Activated naive CD4-positive, alpha-beta T cell treated with anti-CD3 and anti-CD28 coated beads, Interleukin-2, amount 50 U/mL, for 72 hours (primary cell): ENCODE data around the gene AUH. TPM values are rescaled to one million over a fixed set of nuclear protein-coding genes. Genes with fewer than 3 reads are reported as not detected.

Experiments
- ATAC-seq, 2 donors: fragments of 150-1000 bp; cut with Tn5 transposase; 2 replicates each; pipeline ENCODE4 v1.10.0; 2021; ENCODE audit warnings: mild to moderate bottlenecking in 2 of 2, moderate library complexity in 2 of 2
- DNase-seq, 2 donors: peaks; one replicate each; pipeline ENCODE4 v3.0.0; 2021 to 2022; ENCODE audit warnings: low spot score in 2 of 2
- H3K27ac Mint-ChIP-seq, 2 donors: one replicate each; pipeline ENCODE4 v1.8.0; 2022; ENCODE audit warnings: mild to moderate bottlenecking in 2 of 2, mixed read lengths in 2 of 2
- H3K36me3 Mint-ChIP-seq, 2 donors: one replicate each; pipeline ENCODE4 v1.8.0; 2022; ENCODE audit warnings: mixed read lengths in 2 of 2
- H3K9me3 Mint-ChIP-seq, 2 donors: one replicate each; pipeline ENCODE4 v1.8.0; 2022; ENCODE audit warnings: mixed read lengths in 2 of 2
- total RNA-seq, 2 donors: library from RNA; stranded (reverse); gene quantifications; one replicate each; pipeline ENCODE4 v1.2.3, GENCODE V29; 2022

The AUH gene, protein sequence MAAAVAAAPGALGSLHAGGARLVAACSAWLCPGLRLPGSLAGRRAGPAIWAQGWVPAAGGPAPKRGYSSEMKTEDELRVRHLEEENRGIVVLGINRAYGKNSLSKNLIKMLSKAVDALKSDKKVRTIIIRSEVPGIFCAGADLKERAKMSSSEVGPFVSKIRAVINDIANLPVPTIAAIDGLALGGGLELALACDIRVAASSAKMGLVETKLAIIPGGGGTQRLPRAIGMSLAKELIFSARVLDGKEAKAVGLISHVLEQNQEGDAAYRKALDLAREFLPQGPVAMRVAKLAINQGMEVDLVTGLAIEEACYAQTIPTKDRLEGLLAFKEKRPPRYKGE
- total RNA-seq, result 10 to 100 TPM; 24.1 to 39.7 TPM

DNA sequence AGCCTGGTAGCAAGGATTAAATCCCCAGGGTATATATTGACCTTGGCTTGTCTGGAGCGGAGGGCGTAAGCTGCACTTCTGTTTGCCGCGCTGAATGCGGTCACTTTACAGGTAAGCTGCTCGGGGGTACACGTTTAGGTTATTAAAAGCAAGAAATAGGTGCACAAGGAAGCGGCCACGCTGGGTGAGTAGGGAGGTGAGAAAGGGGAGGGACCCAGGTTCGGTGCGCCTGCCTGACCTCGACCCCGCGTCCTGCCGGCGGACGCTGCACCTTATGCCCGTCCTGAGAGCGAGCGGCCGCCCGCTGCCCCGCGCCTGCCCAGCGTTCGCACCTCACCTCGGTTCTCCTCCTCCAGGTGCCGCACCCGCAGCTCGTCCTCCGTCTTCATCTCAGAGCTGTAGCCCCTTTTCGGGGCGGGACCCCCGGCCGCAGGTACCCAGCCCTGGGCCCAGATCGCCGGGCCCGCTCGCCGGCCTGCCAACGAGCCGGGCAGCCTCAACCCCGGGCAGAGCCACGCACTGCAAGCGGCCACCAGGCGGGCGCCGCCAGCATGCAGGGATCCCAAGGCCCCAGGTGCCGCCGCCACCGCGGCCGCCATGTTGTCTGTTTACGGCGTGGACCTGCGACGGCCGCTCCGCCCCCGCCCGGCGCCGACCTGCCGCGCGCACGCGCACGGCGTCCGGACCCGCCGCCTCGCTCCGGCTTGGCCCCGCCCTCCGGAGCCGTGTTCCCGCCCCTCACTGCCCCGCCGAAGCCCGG, at the start of gene AUH:
Gene AUH (minus strand): TSS at position 628 of the 760 bp plus-strand sequence. CDS start 29 bp downstream, at position 599.
- Mint-ChIP-seq H3K36me3 (peaks cover 14 to 30% of the 10 kb centered on the region in 2 donors), H3K27ac (peak within 1 kb of the TSS; percentile 89 to 96), H3K9me3 (peaks cover 0 to 5% of the 10 kb centered on the region in 2 donors)
- ATAC-seq, result peak; percentile 78 to 82
- DNase-seq, result peak; percentile 91 to 92

DNA sequence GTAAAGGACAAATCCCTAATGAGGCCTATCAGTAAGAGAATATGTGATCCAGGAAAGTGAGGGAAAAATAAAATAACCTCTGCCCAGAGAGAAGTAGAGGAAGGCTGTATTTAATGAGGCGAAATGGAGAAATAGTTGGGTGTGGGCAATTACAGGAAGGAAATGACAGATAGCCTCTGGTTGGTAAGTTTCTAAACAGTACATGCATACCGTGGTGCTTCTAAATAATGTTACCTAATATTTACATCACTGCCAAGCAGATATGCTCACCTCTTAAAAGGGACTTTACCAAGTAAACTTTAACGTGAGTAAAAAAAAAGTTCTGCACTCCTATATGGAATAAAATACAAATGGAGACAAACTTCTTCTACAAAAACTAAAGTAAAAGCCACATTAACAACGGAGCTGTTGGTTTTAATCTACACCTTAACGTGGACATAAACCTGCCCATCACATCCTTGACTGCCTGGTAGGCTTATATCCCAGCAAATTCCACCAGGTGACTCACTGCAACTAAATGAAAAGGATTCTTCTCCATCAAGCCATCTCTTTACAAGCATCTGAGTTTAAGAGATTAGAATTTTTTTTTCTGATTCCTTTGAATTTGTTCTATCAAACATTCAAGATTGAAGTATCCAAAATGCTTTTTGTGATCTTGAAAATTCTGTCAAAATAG, 49.5 kb upstream of the AUH start:
- DNase-seq (no peak), ATAC-seq (no peak)
- no peaks in the 10 kb centered on the region for H3K9me3 Mint-ChIP-seq
- H3K36me3 Mint-ChIP-seq, result peaks cover 32 to 53% of the 10 kb centered on the region in 2 donors
- H3K27ac Mint-ChIP-seq, result no peak overlapping the region

DNA sequence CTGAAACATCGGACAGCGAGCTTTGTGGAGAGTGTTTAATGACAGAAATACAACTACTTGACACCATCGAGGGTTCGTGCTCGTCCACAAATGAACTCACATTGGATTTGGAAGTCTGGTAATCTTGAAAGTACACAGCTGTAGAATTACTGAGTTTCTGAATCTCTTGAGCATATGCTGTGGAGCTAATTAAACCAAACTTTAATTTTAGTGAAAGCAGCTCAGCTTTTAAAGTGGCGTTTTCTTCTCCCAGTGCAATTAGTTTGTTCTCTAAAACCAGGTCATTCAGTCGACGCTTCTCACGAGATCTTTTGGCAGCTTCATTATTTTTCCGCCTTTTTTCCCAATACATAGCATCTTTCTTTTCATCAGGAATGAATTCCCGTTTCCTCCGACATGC, 48.4 kb upstream of the AUH start:
- no peak for ATAC-seq
- Mint-ChIP-seq H3K36me3 (peaks cover 32 to 53% of the 10 kb centered on the region in 2 donors), H3K27ac (no peak overlapping the region), H3K9me3 (no peaks in the 10 kb centered on the region)
- DNase-seq, result no peak

DNA sequence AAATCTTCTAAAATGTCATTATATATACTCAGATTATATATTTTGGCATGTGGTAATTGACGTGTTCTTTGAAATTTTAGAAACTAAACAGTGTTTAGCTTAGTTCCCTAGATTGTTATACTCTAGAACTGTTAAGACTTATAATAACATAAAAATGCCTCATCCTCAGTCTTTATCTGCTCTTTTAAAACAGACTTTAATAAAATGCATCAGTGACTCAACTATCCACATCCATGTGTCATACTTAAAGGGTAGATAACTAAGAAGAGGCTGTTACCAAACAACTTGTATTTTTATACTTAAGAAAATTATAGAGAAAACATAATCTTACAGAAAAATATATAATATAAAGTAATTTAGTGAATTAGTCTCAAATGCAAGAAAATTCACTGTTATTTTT, 46.8 kb upstream of the AUH start:
- ATAC-seq (no peak), DNase-seq (no peak)
- Mint-ChIP-seq H3K9me3 (no peaks in the 10 kb centered on the region), H3K36me3 (peaks cover 32 to 36% of the 10 kb centered on the region in 2 donors), H3K27ac (no peak overlapping the region)

DNA sequence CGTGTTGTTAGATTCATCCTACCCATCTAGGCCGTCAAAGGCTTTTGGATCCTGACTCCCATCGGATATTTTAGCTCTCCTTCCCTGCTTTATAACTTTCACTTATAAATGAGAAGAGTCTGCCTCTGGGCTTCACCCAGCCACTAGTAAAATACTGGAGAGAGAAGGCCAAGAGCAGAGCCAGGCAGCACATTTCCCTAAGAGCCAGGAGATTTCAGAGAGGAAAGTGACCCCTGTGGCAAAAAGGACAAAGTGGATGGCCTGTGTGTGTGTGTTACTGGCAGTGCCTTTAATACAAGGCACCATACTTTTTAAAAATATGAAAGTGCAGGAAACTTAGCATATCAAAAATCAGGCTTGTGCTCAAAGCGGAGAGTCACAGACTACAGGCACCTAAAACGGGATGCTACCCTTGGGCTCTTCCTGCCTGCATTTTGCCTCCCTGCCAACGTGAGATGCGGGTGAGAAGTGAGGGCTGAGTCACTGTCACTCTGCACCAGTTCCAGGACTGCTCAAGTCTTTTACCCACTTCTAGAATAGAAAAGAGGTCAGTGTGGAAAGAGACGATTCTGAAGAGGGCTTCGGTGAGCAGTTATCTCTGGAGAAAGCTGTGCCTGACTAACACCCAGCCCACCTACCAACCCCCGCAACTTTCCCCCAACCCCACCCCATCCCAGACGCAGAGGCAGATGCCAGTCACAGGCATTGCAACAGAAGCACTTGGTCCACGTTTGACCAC, 46.0 kb upstream of the AUH start:
- Mint-ChIP-seq H3K27ac (no peak overlapping the region), H3K36me3 (peaks cover 32 to 35% of the 10 kb centered on the region in 2 donors), H3K9me3 (no peaks in the 10 kb centered on the region)
- DNase-seq (no peak), ATAC-seq (peak in 1 of 2 donors; percentile 15)

DNA sequence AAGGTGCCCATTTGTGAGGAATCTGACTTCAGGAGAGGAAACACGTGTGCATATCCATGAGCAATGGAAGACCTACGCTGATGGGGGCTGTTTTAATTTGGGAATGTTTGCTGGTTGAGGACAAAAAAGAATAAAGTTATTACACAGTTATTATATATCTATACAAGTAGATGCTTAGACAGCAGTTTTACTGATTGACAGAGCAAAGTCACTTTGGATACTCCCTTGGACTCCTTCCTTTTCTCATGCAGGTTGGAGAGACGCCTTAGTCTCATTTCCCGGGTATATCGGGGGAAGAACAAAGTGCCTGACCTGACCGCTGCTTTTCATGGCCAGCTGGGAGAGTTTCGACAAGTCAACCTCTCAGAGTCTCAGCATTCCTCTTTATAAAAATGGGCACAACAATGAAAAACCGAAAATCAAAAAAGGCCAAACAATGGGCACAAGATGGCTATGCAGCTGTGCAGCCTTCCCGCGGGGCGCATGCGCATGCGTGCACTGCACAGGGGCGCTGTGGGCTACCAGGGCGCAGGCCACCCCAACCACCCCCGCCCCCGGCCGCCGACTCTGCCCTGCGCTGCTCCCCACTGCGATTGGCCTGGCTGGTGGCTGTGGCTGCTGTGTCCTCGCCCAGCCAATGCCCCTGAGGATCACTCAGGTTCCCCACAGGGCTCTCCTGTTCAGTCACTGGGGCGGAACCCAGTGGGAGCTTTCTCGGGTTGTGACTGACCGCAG, 43.8 kb upstream of the AUH start:
- peak; percentile 26 for ATAC-seq
- peaks cover 21 to 28% of the 10 kb centered on the region in 2 donors for H3K36me3 Mint-ChIP-seq

DNA sequence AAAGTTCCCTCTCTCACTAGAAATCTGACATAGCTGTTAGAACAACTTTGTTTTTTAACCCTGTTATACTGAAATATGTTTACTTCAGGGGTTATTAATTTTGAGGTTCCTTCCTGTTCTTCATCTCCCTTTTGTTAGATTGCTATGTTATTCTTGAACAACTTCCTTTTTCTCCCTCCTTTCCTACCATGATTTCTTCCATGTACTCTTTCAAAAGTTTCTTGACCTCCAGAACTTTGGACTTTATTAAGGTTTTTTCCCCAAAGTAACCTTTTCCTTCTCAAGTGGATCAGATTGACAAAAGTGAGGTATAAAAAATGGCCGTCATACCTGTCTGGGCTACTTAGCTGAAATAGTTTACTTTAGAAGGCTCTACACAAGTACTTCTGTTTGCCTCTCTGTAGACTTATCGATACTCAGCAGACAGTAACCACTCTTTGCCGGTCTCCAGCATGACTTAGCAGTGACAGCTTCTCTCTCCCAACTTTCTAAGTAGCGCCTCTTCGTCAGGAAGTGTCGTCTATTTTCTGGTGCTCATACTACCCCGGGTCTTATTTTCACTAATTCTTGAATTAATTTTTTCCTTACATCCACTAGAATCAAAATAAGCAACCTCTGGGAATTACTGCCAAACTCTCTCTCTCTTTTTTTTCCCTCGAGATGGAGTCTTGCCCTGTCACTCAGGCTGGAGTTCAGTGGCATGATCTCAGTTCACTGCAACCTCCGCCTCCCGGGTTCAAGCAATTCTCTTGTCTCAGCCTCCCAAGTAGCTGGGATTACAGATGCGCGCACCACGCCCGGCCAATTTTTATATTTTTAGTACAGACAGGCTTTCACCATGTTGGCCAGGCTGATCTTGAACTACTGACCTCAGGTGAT, 42.2 kb upstream of the AUH start:
- DNase-seq, result no peak
- peak overlapping the region in 1 of 2 donors; percentile 1 for H3K27ac Mint-ChIP-seq
- peaks cover 7 to 14% of the 10 kb centered on the region in 2 donors for H3K36me3 Mint-ChIP-seq
- ATAC-seq, result no peak
- no peaks in the 10 kb centered on the region for H3K9me3 Mint-ChIP-seq

More for the DNA sequence above, 43.8 kb upstream of the AUH start:
- Mint-ChIP-seq H3K27ac (peak overlapping the region in 1 of 2 donors; percentile 38), H3K9me3 (no peaks in the 10 kb centered on the region)
- DNase-seq, result no peak

DNA sequence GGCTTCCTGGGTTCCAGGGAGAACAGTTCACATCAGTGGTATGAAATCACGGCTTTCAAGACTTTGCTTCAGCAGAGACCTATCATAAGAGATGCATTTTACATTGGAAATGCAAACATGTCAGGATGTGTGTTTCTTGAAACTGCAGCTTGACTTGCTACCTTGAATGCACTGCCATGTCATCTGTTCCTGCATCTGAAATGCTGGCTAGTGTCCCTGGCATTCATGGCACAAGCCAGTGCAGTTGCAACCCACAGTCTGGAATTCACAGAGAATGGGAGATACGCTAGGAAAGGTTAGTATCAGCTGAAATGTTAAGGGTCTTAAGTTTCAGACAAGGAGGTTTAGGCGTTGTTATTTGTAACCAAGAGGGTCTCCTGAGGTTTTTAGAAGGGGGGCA, 37.2 kb upstream of the AUH start:
- no peaks in the 10 kb centered on the region for H3K9me3 Mint-ChIP-seq
- no peak for ATAC-seq

DNA sequence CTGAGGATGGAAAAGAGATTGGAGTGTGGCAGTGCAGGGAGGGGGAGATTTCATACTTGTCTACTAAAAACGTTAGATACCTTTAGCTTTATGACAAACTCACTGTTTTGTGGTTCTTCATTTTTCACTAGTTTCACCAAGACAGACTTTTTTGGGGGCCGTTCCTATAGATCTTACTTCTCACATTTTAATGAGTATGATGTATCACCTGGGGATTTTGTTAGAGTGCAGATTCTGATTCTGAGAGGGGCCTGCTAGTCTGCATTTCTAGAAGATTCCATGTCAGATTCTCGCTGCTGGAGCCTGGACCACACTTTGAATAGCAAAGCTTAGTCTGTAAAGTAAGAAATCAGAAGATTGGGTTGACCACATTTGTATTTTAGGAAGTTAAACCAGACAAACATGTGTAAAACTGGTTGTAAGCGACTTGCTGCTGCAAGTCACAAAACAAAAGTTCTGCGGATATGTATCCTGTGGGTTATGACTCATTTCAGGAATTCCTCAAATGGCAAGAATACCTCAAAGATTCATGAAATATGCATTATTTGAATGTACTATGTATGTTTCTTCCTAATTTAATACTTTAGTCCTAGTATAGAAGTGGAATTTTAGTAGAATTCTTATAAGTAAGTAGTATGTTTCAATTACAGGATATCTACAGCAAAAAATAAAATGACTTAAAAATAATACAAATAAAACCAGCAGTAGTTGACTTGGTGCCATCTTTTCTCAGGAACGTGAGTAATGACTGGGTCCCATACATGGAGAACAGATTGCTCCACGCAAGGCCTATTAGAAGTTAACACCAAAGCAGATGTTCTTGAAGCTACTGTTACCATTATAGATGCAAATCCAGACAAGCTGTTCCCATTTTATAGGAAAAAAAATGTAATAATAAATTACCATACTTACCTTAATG, 34.1 kb upstream of the AUH start:
- peak in 1 of 2 donors; percentile 31 for DNase-seq
- peak overlapping the region; percentile 63 to 65 for H3K27ac Mint-ChIP-seq
- H3K9me3 Mint-ChIP-seq, result no peaks in the 10 kb centered on the region
- H3K36me3 Mint-ChIP-seq, result no peaks in the 10 kb centered on the region
- ATAC-seq, result peak; percentile 78 to 87

More for the DNA sequence above, 37.2 kb upstream of the AUH start:
- Mint-ChIP-seq H3K27ac (no peak overlapping the region), H3K36me3 (no peaks in the 10 kb centered on the region)
- no peak for DNase-seq

DNA sequence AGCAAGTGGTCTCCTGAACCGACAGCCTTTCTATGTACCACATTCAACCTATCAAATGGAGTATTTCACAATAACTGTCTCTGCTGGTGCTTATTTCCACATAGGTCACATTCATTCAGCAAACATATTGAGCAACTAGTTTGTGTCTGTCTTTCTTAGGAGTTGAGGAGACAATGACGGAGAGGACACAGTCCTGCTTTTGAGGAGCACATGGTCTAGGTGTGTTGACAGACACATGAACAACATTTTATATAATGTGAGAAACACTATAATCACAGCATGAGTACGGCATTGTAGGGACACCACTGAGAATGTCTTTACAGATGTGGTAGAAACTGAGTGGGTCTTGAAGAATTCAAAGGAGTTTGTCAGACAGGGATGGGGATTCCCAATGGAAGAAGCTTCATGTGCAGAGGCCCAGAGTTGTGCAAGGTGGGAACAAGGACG, 33.4 kb upstream of the AUH start:
- Mint-ChIP-seq H3K27ac (peak overlapping the region; percentile 6 to 63), H3K9me3 (no peaks in the 10 kb centered on the region), H3K36me3 (no peaks in the 10 kb centered on the region)
- ATAC-seq, result peak; percentile 51 to 63
- DNase-seq, result peak in 1 of 2 donors; percentile 7

DNA sequence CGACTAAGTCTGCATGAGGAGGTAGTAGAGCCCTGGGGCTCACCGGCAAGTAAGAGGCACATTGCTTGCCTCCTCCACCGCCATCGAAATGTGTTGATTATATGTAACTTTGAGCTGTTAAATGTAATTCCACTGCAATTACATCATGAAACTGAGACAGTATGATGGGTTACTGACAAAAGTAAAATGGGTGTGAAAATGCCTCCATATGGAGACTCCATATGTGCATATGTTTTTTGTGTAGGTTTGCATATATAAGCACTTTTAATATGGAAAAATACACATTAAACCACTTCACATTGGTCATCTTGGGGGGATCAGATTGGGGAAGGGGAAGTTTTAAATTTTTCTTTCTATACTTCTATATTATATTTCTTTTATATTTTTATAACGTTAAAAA, 32.1 kb upstream of the AUH start:
- Mint-ChIP-seq H3K9me3 (no peaks in the 10 kb centered on the region), H3K36me3 (no peaks in the 10 kb centered on the region), H3K27ac (no peak overlapping the region)
- ATAC-seq (no peak), DNase-seq (no peak)

DNA sequence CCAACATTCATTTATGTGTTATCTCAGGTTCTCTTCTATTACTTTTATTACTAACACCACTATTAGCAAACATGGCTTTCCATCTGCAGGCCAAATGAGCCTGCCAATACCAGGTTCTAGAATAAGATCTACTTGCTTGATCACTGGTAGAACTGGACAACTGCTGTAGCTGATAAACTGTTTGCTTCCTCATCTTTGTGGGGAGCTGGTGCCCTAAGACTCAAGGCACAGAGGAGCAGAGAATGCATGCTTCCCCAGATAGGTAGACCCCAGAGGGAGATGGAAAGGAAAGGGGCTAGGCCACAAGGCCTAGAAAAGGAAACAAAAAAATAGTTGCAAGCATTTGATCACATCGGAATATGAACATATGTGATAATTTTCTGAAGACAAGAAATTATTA, 30.7 kb upstream of the AUH start:
- H3K36me3 Mint-ChIP-seq, result no peaks in the 10 kb centered on the region
- H3K27ac Mint-ChIP-seq, result no peak overlapping the region
- DNase-seq, result no peak
- no peaks in the 10 kb centered on the region for H3K9me3 Mint-ChIP-seq
- ATAC-seq, result no peak

DNA sequence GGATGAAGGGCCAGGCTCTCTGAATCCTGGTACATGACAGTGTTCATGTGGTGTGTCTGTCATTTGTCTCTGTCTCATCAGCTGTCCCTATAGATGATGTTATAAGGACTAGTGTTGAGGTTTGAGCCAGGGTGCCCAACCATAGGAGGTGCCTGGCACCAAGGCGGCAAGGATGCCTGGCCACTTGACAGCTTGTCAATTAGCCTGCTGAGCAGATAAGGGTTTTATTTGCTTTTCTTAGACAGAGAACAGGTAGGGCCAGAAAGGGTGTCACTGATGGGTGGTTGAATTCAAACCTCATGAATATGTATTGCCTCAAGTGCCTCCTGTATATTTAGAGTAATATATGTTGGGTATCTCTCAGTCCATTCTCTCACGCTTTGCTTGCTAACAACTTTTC, 30.1 kb upstream of the AUH start:
- Mint-ChIP-seq H3K36me3 (no peaks in the 10 kb centered on the region), H3K27ac (no peak overlapping the region), H3K9me3 (no peaks in the 10 kb centered on the region)
- no peak for DNase-seq
- ATAC-seq, result no peak

DNA sequence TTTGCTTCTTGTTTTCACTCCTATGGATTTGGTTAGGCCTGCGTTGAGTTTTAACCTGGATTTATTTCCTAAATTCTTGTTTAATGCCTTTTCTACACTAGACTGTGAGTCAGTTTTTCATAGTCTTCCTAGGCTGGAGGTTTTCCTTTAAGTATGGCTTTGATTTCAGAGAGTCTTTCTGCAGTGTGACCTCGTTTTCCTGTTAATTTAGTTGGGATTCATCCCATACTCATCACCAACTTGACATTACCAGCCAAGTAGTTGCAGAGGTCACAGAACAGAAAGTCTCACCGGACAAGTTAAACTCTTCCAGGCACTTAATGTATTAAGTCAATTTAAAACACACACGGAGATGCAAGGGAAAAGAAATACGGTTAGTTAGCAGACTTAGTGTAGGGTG, 29.7 kb upstream of the AUH start:
- no peak overlapping the region for H3K27ac Mint-ChIP-seq
- DNase-seq (no peak), ATAC-seq (no peak)
- H3K9me3 Mint-ChIP-seq, result no peaks in the 10 kb centered on the region
- H3K36me3 Mint-ChIP-seq, result no peaks in the 10 kb centered on the region
